ENCODE data around the gene ATP10D. TPM values are rescaled to one million over a fixed set of nuclear protein-coding genes. Genes with fewer than 3 reads are reported as not detected.

The ATP10D gene
- total and polyA plus RNA-seq, 8 donors = 1.5 to 72.9 (median 7.3) TPM

DNA sequence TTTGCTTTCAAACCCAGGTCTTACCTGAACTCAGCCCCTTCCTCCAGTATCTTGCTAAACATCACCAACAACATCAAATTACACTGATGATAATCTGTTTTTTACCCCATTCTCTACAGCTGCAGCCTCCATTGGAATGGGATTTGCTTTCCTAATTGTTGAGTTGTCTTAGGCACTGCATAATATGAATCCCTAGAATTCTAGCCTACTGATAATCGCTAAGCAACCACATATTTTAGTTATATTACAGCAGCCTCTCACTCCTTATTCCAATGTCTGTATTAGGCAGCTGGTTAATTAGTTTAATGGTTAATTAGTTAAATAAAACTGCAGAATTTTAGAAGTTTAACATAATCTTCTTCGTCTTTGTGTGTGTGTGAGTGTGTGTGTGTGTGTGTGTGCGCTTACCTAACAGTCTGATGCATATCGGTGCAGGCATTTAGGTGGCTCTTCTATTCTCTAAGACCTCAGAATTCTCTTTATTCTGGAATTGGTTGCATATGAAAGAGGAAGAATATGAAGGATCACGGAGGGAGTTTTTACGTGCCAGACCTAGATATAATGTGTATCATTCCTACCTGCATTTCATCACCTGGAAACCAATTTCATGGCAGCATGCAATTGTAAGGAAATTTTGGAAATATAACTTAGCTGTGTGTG is 16.2 kb upstream of the ATP10D start:
- peaks cover 0 to 7% (median 3%) of the 10 kb centered on the region in 4 donors for H3K4me1 ChIP-seq
- no peak overlapping the region for H3K27ac ChIP-seq
- 79 to 91% (median 89%) methylated on average over 6 of the region's 6 CpGs for WGBS, 5 donors
- no peak overlapping the region for H3K4me3 ChIP-seq
- DNase-seq = no peak
- H3K36me3 ChIP-seq = no peaks in the 10 kb centered on the region
- intact Hi-C loops (cut with DNase I; ENCODE audit: low total_unique reads) = no loop called here
- TF ChIP-seq POLR2AphosphoS5 (IDR thresholded peaks at IDR 0.05) (no peak), POLR2A (IDR thresholded peaks at IDR 0.05) (no peak), EP300 (IDR thresholded peaks at IDR 0.05) (no peak)
- TF ChIP-seq, protein P1, sequence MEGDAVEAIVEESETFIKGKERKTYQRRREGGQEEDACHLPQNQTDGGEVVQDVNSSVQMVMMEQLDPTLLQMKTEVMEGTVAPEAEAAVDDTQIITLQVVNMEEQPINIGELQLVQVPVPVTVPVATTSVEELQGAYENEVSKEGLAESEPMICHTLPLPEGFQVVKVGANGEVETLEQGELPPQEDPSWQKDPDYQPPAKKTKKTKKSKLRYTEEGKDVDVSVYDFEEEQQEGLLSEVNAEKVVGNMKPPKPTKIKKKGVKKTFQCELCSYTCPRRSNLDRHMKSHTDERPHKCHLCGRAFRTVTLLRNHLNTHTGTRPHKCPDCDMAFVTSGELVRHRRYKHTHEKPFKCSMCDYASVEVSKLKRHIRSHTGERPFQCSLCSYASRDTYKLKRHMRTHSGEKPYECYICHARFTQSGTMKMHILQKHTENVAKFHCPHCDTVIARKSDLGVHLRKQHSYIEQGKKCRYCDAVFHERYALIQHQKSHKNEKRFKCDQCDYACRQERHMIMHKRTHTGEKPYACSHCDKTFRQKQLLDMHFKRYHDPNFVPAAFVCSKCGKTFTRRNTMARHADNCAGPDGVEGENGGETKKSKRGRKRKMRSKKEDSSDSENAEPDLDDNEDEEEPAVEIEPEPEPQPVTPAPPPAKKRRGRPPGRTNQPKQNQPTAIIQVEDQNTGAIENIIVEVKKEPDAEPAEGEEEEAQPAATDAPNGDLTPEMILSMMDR (IDR thresholded peaks at IDR 0.05) = no peak
- H3K27me3 ChIP-seq = no peaks in the 10 kb centered on the region
- H3K9me3 ChIP-seq = no peaks in the 10 kb centered on the region

DNA sequence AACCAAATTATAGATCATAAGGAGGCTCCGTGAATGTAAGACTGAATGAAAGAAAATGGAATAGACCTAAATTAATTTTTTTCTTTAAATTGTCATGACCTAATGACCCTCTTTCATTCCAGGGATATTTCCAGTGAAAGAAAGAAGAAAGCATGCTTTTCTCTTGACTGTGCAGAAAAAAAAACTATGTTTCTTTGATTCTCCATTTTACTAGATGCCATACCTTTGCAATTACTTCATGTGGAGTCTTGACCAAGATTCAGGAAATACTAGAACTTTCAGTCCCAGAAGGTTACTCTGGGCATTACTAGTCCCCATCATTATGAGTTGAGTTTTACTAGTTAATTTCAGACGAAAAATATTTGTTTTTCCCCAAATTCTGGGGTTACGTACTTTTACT is 15.1 kb upstream of the ATP10D start:
- intact Hi-C loops (cut with DNase I; ENCODE audit: low total_unique reads) = no loop called here
- TF ChIP-seq POLR2AphosphoS5 (IDR thresholded peaks at IDR 0.05) (no peak), EP300 (IDR thresholded peaks at IDR 0.05) (no peak), POLR2A (IDR thresholded peaks at IDR 0.05) (no peak)
- TF ChIP-seq, protein P1 (IDR thresholded peaks at IDR 0.05) = no peak
- no peaks in the 10 kb centered on the region for H3K36me3 ChIP-seq

DNA sequence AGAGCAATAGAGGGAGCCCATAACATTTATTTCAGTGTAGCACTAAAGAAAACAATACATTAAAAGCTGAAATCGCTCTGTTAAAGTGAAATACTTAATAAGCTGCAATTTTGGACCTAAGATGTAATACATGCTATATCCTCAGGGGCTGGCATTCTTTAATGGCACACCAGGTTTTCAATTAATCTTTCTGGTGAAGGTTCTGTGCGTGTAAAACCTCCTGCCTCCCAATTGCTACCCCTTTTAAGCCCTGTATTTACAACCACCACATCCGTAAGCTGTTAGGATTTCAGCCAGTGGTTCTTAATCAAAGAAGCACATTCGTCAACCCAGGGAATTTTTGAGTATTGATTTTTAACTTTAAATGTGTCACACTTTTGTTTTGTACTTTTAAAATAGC is 14.0 kb upstream of the ATP10D start:
- WGBS, 5 donors = 53 to 61% (median 58%) methylated on average over 4 of the region's 4 CpGs
- TF ChIP-seq EP300 (IDR thresholded peaks at IDR 0.05) (no peak), POLR2A (IDR thresholded peaks at IDR 0.05) (no peak), POLR2AphosphoS5 (IDR thresholded peaks at IDR 0.05) (no peak)
- TF ChIP-seq, protein P1 (IDR thresholded peaks at IDR 0.05) = no peak
- no peak overlapping the region for H3K27ac ChIP-seq

More for the DNA sequence above, 15.1 kb upstream of the ATP10D start:
- Histone ChIP-seq H3K27ac (no peak overlapping the region), H3K4me1 (no peaks in the 10 kb centered on the region), H3K4me3 (no peak overlapping the region), H3K9me3 (no peaks in the 10 kb centered on the region), H3K27me3 (no peaks in the 10 kb centered on the region)
- no peak for DNase-seq
- 88 to 93% (median 92%) methylated on average over 3 of the region's 3 CpGs for WGBS, 5 donors

DNA sequence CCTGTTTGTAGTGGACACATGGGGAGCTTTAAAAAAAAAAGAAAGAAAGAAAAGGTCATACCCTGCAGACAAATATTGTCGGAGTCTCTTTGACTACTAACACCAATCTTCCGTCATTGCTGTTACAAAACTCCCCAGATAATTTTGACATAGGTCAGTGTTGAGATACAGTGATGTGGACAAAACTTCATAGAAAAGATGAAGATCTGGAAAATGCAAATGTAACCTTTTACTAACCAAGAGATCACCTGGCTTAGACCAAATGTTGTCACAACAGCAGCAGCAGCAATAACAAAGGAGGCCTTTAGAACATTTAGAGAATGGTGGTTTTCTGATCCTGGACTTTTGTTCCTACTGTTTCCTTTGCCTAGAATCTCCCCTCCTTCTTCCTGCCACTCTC is 13.5 kb upstream of the ATP10D start:
- Histone ChIP-seq H3K4me1 (no peaks in the 10 kb centered on the region), H3K36me3 (no peaks in the 10 kb centered on the region), H3K27me3 (no peaks in the 10 kb centered on the region), H3K9me3 (no peaks in the 10 kb centered on the region), H3K27ac (no peak overlapping the region), H3K4me3 (no peak overlapping the region)
- WGBS, 5 donors = 83 to 89% (median 86%) methylated on average over 2 of the region's 2 CpGs
- intact Hi-C loops (cut with DNase I; ENCODE audit: low total_unique reads) = no loop called here
- DNase-seq = no peak
- TF ChIP-seq, protein P1 (IDR thresholded peaks at IDR 0.05) = no peak
- TF ChIP-seq POLR2AphosphoS5 (IDR thresholded peaks at IDR 0.05) = no peak
- TF ChIP-seq POLR2A (IDR thresholded peaks at IDR 0.05) = no peak
- no peak for TF ChIP-seq EP300 (IDR thresholded peaks at IDR 0.05)

More for the DNA sequence above, 14.0 kb upstream of the ATP10D start:
- H3K4me3 ChIP-seq = no peak overlapping the region
- no peaks in the 10 kb centered on the region for H3K27me3 ChIP-seq
- H3K36me3 ChIP-seq = no peaks in the 10 kb centered on the region
- no peaks in the 10 kb centered on the region for H3K4me1 ChIP-seq
- intact Hi-C loops (cut with DNase I; ENCODE audit: low total_unique reads) = no loop called here
- H3K9me3 ChIP-seq = no peaks in the 10 kb centered on the region
- DNase-seq = no peak
